Limb (tissue), 2 donors: Measurements from ENCODE around the gene SENP6.

Experiments
- DNase-seq, 2 donors: peaks; one replicate each; pipeline ENCODE4 v3.0.0-alpha.2; 2016; ENCODE audit errors: extremely low spot score in 2 of 2

Gene SENP6

DNA sequence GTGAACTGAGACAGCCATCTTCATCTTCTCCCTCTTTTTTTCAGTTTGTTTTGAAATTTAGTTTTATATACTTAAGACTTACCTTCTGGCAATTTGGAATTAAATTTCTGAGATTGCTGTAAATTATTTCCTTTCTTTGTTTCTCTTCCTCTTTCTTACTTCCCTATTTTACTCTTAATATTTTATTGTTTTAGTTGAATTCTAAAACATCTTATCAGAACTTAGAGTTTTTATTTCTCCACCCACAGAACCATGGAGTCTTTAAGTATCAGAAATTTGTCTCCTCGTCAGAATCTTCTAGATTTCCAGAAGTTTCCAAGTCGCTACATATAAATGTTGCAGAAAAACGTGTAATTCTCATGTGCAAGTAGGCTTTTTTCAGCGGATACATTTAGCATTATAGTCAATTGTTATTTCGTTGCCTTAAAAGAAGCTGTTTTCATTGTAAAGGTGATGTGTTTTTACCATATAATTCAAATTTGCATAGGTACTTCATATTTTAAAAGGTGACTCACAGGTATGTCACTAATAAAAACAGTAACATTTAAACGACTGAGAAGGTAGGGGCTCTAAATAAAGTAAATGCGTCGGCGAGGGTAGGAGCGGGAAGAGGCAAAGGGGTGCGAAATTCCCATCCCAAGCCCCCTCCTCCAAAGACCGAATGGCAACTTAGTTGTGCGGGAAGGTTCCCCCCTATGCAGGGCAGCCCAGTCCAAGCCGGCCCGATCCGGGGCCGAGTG is 146.5 kb downstream of the SENP6 start:
- DNase-seq = no peak

DNA sequence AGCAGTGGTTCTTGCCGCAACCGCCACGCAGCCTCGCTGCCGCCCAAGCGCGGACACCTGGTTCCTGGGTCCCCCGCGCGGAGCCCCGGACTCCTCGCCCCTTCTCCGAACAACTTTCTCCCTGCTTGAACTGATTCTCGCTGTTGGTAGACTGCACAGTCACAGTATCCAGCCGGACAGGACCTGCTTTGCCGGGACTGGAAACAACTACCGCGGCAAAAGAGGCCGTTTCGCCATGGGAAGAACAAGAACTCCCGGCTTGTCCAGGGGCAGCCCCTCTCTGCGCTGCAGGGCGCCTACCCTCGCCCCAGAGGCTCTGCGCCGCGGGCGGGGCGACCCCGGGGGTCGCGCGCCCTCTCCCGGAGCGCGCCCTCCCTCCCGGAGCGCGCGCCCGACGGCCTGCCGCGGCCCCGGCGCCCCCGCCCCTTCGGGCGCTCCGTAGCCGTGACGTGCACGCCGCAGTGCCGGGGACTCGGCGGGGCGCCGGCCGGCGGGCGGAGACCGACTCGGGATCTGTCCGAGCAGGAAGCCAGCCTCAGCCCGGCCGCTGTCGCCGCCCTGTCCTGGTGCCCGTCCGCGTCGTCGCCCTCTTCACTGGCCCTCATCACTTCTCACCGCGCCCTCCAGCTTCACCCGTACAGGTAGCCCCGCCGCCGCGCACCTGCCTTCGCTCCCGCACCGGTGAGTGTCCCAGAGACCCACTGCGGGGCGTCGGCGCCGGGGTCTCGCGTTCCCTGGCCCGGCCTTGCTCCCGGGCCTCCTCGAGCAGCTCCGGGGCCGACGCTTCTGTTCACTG is 147.3 kb downstream of the SENP6 start, which contains the start of gene MYO6:
MYO6 (plus strand) TSS at position 497 of the 796 bp plus-strand sequence. CDS start 68,309 bp downstream, outside the sequence.
- peak; percentile 69 to 84 for DNase-seq

DNA sequence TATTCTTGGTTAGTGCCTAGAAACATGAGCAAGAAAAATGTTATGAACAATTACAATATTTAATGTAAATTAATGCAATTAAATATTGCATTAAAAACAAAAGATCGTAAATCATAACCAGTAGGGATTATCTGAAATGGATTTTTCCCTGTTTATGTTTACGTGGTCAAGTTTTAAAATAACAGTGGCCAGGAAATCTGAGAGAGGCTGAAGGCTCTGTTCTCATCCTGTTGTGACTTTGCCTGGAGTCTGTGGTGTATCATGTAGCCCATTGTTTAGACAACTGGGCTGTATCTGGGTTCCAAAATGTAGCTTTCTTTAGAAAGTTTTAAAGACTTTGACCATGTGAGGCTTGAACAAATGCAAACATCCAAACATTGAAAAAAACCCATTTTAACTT is 149.8 kb downstream of the SENP6 start:
- no peak for DNase-seq

DNA sequence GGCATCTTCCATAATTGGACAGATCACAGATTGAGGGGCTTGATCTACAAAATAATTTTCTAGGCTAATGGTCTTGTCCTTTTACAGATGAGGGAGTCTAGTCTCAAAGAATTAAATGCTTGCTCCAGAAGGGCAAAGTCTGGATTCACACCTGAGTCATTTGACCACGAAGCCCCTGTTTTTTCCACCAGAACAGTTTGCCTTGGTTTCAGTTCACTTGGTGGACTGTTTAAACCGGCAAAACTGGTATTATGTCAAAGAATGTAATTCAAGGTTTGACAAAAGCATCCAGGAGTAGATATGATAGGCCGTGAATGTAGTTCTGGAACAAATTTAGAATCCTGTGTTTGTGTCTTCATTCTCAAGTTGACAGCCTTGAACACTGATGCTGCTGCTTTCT is 150.7 kb downstream of the SENP6 start:
- DNase-seq = no peak

DNA sequence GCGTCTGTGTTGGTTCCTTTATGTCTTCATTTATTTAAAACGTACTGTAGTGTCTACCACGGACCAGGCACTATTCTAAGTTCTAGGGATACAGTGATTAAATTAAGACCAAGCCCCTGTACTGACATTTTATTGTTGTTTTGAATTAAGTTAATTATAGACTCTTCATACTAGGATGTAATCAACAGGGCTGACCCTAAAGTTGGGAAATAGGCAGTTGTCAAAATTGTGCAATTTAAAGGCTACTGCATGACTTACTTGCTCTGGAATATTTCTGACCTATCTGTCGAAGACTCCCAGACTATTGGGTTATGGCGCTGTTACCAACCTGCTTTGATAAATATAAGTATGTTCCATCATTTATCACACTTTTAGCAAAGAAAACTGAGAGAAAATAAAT is 154.0 kb downstream of the SENP6 start:
- DNase-seq = no peak

DNA sequence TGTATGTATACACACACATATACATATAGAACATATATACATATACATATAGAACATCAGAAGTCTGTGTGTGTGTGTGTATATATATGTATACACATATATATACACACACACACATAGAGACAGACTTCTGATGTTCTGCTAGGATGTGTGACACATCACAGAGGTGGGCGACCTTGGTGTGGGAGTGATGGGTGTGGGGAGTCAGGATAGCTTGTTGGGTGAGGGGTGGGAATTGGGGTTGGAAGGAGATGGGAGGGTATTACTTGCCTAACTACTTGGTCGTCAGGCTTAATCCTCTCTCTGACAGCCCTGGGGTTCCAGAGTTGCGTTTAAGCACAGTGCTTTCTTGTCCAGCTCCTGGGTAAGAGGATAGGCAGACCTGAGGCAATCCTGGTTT is 155.6 kb downstream of the SENP6 start:
- DNase-seq = no peak

DNA sequence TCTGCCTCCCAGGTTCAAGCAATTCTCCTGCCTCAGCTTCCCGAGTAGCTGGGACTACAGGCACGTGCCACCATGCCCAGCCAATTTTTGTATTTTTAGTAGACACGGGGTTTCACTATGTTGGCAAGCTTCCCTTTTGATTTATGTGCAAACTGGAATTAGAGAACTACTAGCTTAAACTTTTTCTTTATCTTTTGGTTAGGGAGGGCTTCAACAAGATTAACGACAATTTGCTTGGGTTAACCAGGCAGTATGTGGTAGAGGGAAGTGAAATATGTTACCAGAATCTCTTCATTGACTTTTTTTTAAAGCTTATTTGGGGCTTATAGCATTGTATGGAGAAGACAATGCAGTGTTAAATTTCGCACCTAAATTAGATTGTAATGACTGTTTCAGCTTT is 156.4 kb downstream of the SENP6 start:
- no peak for DNase-seq

DNA sequence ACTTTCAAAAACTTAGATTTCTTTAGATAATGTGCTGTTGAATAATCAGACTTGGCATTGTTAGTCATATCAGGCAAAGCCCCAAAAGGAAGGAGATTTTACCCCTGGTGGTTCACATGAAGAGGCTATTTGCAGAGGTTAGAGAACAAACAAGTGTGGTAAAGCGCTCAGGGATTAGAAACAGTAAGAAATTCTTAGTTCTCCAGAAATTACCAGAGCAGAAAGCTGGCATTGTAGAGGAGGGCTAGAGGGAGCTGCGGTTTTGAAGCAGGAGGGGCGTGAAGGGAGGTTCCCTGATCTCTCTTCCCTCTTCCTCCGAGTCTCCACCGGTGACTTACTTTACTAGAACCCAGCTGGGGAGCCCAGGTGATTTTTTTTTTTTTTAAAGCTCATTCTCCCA is 157.5 kb downstream of the SENP6 start:
- no peak for DNase-seq

DNA sequence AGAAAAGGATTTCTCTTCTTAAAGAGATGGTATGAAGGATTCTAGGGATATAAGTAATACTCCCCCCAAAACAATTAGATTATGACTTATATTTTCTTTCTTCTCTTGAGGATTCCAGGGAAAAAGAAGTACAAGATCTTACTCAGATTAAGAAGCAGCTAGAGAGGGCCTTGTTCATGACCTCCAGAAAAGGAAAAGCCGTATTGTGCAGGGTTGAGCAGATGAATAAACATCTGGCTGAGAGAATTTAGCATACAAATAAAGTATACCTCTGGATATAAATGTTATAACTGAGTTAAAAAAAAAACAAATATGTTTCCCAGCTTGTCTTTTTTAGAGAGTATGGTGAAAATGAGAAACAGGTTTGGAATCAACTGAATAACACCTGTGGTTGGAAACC is 158.6 kb downstream of the SENP6 start:
- DNase-seq = no peak

DNA sequence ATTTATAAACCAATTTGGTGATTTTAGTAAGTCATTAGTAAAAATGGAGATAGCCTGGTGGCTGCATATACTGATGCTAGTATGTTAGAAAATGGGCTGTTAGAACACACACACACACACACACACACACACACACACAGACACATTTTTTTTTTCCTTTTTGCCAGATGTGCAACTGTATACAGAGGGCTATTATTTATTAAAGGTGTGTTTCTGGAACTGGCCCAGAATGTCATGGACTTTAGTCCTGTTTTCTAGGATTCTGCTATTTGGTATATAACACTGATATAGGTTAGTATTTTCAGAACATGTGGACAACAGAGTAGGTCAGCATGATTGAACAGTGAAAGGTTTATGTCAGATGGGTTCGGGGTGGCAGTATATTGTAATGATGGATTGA is 159.8 kb downstream of the SENP6 start:
- no peak for DNase-seq

DNA sequence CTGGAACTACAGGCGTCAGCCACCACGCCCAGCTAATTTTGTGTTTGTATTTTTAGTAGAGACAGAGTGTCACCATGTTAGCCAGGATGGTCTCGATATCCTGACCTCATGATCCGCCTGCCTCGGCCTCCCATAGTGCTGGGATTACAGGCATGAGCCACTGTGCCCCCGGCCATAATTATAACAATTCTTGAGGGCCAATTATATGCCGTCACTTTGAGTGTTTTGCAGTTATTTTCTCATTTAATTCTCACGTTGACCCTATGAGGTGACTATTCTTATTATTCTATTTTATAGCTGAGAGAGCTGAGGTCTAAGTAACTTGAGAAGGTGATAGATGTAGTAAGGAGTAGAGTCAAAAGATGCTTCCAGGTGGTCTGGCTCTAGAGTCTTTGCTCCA is 160.4 kb downstream of the SENP6 start:
- no peak for DNase-seq

DNA sequence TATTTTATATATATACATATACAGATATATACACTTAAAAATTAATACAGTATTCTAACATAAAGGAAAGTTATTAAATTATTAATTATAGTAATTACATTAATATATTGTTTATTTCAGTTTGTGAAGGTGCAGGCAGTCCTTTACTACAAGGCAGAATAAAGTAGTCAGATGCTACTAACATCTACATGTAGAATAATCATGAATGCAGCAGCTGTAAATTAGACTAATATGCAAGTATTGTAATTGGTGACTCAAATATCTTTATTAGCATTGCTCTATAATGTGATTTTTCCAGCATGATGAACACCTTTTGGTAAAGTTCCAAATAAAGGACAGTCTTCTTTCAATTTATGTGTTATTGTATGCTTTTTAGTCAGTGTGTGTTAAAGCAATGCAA is 164.7 kb downstream of the SENP6 start:
- no peak for DNase-seq
